Neutrophil (primary cell): ENCODE measurements around the gene USP25.

Experiments used
- H3K27ac ChIP-seq: fragments of 200-600 bp; sonication (generic); 2 replicates; pipeline ENCODE4 v1.5.1; 2016; ENCODE audit warnings: mild to moderate bottlenecking, moderate library complexity
- H3K27me3 ChIP-seq: fragments of 200-600 bp; sonication (generic); 2 replicates; pipeline ENCODE4 v1.6.0; 2016; ENCODE audit warnings: mild to moderate bottlenecking
- H3K36me3 ChIP-seq: fragments of 200-600 bp; sonication (generic); 2 replicates; pipeline ENCODE4 v1.5.1; 2017
- H3K4me1 ChIP-seq, 2 experiments: fragments of 200-600 bp in 1 of 2; sonication (generic) in 1 of 2; 1 replicate in 1 of 2; 2 replicates in 1 of 2; pipeline versions ENCODE4 v1.5.1 to v1.6.1; 2013 to 2016; ENCODE audit warnings: low read depth in 1 of 2, low read length in 1 of 2, mild to moderate bottlenecking in 1 of 2, moderate library complexity in 1 of 2; ENCODE audit not compliant: control insufficient read depth in 1 of 2, insufficient read depth in 1 of 2
- H3K4me3 ChIP-seq, 2 experiments: fragments of 200-600 bp in 1 of 2; sonication (generic) in 1 of 2; 1 replicate in 1 of 2; 2 replicates in 1 of 2; pipeline ENCODE4 v1.5.1; 2013 to 2016; ENCODE audit warnings: low read depth in 1 of 2, low read length in 1 of 2, mild to moderate bottlenecking in 1 of 2, moderate library complexity in 1 of 2
- H3K9me3 ChIP-seq: fragments of 200-600 bp; sonication (generic); 2 replicates; pipeline ENCODE4 v1.5.1; 2016
- CTCF ChIP-seq: fragments of 200-600 bp; sonication (generic); IDR thresholded peaks from 2 replicates; pipeline ENCODE4 v1.5.1; 2016; ENCODE audit warnings: antibody characterized with exemption

The USP25 gene

GRCh38 chr21:15768045-15768601 lies 38.3 kb downstream of the USP25 start:
- no peaks in the 10 kb centered on the region for H3K9me3 ChIP-seq
- no peak overlapping the region for H3K4me3 ChIP-seq
- no peaks in the 10 kb centered on the region for H3K27me3 ChIP-seq
- H3K4me1 ChIP-seq = no peaks in the 10 kb centered on the region
- TF ChIP-seq CTCF = no peak
- H3K27ac ChIP-seq = no peak overlapping the region
- H3K36me3 ChIP-seq = peaks cover 12% of the 10 kb centered on the region

DNA sequence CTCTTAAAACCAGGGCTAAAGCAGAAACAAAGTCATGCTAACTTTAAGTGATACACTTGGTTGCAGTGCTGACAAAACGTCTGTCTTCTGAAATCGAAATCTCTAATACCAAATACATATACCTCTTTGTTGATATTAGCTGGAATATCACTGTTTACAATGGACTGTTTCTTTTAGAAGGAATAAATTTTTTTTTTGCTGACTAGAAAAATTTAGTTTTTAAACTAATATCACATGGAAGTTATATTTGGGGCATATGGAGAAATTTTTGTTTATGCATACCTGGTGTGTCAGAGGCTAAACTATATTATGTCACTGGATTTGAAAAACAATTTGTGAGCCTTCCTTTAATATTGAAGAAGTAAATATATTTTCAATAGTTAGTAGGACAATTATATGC lies 39.1 kb downstream of the USP25 start:
- no peak for TF ChIP-seq CTCF
- Histone ChIP-seq H3K27ac (no peak overlapping the region), H3K4me3 (no peak overlapping the region)

DNA sequence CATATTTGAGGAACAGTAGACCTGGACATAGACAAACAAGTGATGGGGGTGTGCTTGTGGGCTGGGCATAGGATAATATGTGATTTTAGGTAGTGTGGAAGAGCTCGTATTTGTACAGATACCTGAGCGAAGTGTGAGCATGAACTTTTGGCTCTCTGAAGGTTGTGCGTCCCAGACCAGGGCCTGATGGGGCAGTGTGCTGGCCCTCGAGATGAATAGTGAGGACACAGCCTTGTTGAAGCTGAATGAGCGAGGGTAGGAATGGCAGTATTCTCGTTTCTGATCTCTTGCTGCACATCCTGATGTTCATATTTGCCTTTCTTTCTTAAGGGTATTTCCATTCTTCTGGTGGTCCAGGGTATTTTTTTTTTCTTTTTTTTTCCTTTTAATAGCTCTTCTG lies 41.5 kb downstream of the USP25 start:
- Histone ChIP-seq H3K36me3 (peaks cover 7% of the 10 kb centered on the region), H3K4me3 (no peak overlapping the region), H3K27me3 (no peaks in the 10 kb centered on the region), H3K27ac (no peak overlapping the region), H3K9me3 (no peaks in the 10 kb centered on the region), H3K4me1 (peaks cover 1 to 5% of the 10 kb centered on the region in 2 experiments)
- TF ChIP-seq CTCF = no peak

More for the DNA sequence above, 39.1 kb downstream of the USP25 start:
- H3K27me3 ChIP-seq = no peaks in the 10 kb centered on the region
- no peaks in the 10 kb centered on the region for H3K9me3 ChIP-seq
- H3K4me1 ChIP-seq = no peaks in the 10 kb centered on the region
- H3K36me3 ChIP-seq = peaks cover 12% of the 10 kb centered on the region

DNA sequence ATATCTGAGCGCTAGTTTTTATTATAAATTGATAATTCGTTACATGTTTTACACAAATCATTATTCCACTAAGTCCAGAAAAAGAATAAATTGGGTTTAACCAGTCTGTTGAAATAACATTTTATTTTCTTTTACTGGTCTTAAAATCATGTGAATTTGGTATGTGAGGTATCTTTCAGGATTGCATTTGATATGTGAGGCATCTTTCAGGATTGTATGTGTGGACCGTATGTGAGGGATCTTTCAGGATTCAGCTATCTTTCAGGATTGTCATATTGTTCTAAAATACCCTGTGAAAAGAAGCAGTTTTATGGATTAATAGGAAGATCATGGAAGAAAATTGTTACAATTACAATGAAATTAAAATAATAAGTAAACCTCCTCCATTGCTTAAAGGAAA lies 42.9 kb downstream of the USP25 start:
- TF ChIP-seq CTCF = no peak

GRCh38 chr21:15774590-15774989 lies 44.8 kb downstream of the USP25 start:
- no peaks in the 10 kb centered on the region for H3K9me3 ChIP-seq
- no peaks in the 10 kb centered on the region for H3K36me3 ChIP-seq
- no peak overlapping the region for H3K4me3 ChIP-seq
- H3K27me3 ChIP-seq = no peaks in the 10 kb centered on the region
- TF ChIP-seq CTCF = no peak
- H3K4me1 ChIP-seq = peaks cover 8 to 20% of the 10 kb centered on the region in 2 experiments
- H3K27ac ChIP-seq = no peak overlapping the region

More for the DNA sequence above, 42.9 kb downstream of the USP25 start:
- H3K9me3 ChIP-seq = no peaks in the 10 kb centered on the region
- no peaks in the 10 kb centered on the region for H3K27me3 ChIP-seq
- H3K27ac ChIP-seq = no peak overlapping the region
- peaks cover 8 to 18% of the 10 kb centered on the region in 2 experiments for H3K4me1 ChIP-seq
- H3K36me3 ChIP-seq = no peaks in the 10 kb centered on the region
- H3K4me3 ChIP-seq = no peak overlapping the region
